ENCODE measurements around the gene COLEC12.

Gene COLEC12

GRCh38 chr18:286515-287310 is 213.8 kb downstream of the COLEC12 start:
- TF ChIP-seq CTCF (IDR thresholded peaks at IDR 0.05; ENCODE audit: low read depth, low read length) (peak; percentile 39), EZH2phosphoT487 (IDR thresholded peaks at IDR 0.05; ENCODE audit: low read depth) (no peak)
- Histone ChIP-seq H3K4me3 (ENCODE audit: low read length) (no peak overlapping the region), H3K79me2 (ENCODE audit: low read length) (no peaks in the 10 kb centered on the region), H3K9me3 (ENCODE audit: insufficient read depth, low read length) (no peaks in the 10 kb centered on the region), H3K4me2 (ENCODE audit: low read length) (no peak overlapping the region), H2AFZ (ENCODE audit: low read depth, low read length) (no peak overlapping the region), H3K36me3 (replicated peaks; ENCODE audit: low read depth, low read length) (no peaks in the 10 kb centered on the region), H3K4me1 (ENCODE audit: low read length) (no peaks in the 10 kb centered on the region), H3K27ac (ENCODE audit: low read length) (no peak overlapping the region), H4K20me1 (ENCODE audit: insufficient read depth, low read length) (no peaks in the 10 kb centered on the region), H3K27me3 (ENCODE audit: low read depth, low read length) (no peaks in the 10 kb centered on the region; the same call in 1 of the 2 replicates), H3K9ac (ENCODE audit: low read length) (no peak overlapping the region)

DNA sequence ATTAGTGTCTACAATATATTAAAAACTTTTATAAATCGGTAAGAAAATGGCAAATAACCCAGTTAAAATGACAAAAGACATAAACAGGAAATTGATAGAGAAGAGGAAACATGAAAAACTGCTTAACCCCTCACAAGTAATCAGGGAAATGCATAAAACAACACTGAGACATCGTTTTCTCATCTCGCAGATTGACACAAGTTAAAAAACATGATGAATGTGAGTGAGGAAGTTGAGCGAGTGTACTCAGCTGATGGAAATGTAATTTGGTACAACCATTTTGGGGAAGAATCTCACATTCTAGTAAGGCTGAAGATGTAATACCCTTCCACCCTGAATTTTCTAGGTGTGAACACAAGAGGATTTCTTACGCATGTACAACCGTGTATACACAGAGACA is 214.7 kb downstream of the COLEC12 start:
- H3K27me3 ChIP-seq (ENCODE audit: low read depth, low read length) = no peaks in the 10 kb centered on the region; the same call in 1 of the 2 replicates

GRCh38 chr18:275486-275885 is 225.0 kb downstream of the COLEC12 start:
- Histone ChIP-seq H3K27me3 (ENCODE audit: low read depth, low read length) (no peaks in the 10 kb centered on the region), H3K27ac (ENCODE audit: low read length) (no peak overlapping the region), H3K4me2 (ENCODE audit: low read length) (no peak overlapping the region)

More for the DNA sequence above, 214.7 kb downstream of the COLEC12 start:
- Histone ChIP-seq H3K27ac (ENCODE audit: low read length) (no peak overlapping the region), H3K36me3 (replicated peaks; ENCODE audit: low read depth, low read length) (no peaks in the 10 kb centered on the region), H3K4me1 (ENCODE audit: low read length) (no peaks in the 10 kb centered on the region), H4K20me1 (ENCODE audit: insufficient read depth, low read length) (no peaks in the 10 kb centered on the region), H3K9me3 (ENCODE audit: insufficient read depth, low read length) (no peaks in the 10 kb centered on the region), H2AFZ (ENCODE audit: low read depth, low read length) (no peak overlapping the region), H3K9ac (ENCODE audit: low read length) (no peak overlapping the region), H3K79me2 (ENCODE audit: low read length) (no peaks in the 10 kb centered on the region), H3K4me2 (ENCODE audit: low read length) (no peak overlapping the region), H3K4me3 (ENCODE audit: low read length) (no peak overlapping the region)
- no peak for TF ChIP-seq CTCF (IDR thresholded peaks at IDR 0.05; ENCODE audit: low read depth, low read length)
- TF ChIP-seq EZH2phosphoT487 (IDR thresholded peaks at IDR 0.05; ENCODE audit: low read depth) = no peak

More at GRCh38 chr18:275486-275885, 225.0 kb downstream of the COLEC12 start:
- no peaks in the 10 kb centered on the region for H4K20me1 ChIP-seq (ENCODE audit: insufficient read depth, low read length)
- no peak overlapping the region for H2AFZ ChIP-seq (ENCODE audit: low read depth, low read length)
- H3K9me3 ChIP-seq (ENCODE audit: insufficient read depth, low read length) = no peaks in the 10 kb centered on the region
- no peaks in the 10 kb centered on the region for H3K4me1 ChIP-seq (ENCODE audit: low read length)
- H3K4me3 ChIP-seq (ENCODE audit: low read length) = no peak overlapping the region
- no peaks in the 10 kb centered on the region for H3K79me2 ChIP-seq (ENCODE audit: low read length)
- H3K9ac ChIP-seq (ENCODE audit: low read length) = no peak overlapping the region
- H3K36me3 ChIP-seq (replicated peaks; ENCODE audit: low read depth, low read length) = no peaks in the 10 kb centered on the region
- no peak for TF ChIP-seq CTCF (IDR thresholded peaks at IDR 0.05; ENCODE audit: low read depth, low read length)
- no peak for TF ChIP-seq EZH2phosphoT487 (IDR thresholded peaks at IDR 0.05; ENCODE audit: low read depth)

All from OCI-LY3 (cell line).